D341Med (cell line): ENCODE results near the gene PCSK5.
"Not testable (repeated sequence)": the region's sequence is repeated elsewhere in the genome, so short reads cannot be mapped to it uniquely, and the experiment has no call there.

Experiments
- DNase-seq: peaks from one replicate; pipeline ENCODE4 v3.0.0; 2012; ENCODE audit warnings: low spot score

The PCSK5 gene

DNA sequence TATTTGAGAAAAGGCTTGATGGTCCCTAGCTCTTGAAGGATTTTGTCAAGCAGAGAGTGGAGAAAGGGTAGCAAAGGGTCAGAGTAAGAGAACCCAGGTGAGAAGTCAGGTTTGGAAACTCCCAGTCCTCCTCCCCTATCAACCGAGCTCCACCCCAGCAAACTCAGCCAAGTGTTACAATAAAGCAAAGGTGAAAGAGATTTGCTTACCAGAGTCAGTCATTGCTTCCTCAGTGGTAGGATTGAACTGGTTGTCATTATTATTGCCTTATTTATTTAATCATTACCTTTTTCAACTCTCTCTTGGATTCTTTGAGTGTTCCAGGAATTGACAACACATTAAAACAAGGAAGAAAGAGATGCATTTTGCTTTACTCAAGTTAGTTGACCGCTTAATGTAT lies 423.3 kb downstream of the PCSK5 start:
- DNase-seq, result no peak

GRCh38 chr9:76314321-76314720 lies 423.8 kb downstream of the PCSK5 start:
- no peak for DNase-seq

GRCh38 chr9:76316069-76316468 lies 425.6 kb downstream of the PCSK5 start:
- no peak for DNase-seq

GRCh38 chr9:76319466-76319865 lies 429.0 kb downstream of the PCSK5 start:
- not testable (repeated sequence) for DNase-seq

DNA sequence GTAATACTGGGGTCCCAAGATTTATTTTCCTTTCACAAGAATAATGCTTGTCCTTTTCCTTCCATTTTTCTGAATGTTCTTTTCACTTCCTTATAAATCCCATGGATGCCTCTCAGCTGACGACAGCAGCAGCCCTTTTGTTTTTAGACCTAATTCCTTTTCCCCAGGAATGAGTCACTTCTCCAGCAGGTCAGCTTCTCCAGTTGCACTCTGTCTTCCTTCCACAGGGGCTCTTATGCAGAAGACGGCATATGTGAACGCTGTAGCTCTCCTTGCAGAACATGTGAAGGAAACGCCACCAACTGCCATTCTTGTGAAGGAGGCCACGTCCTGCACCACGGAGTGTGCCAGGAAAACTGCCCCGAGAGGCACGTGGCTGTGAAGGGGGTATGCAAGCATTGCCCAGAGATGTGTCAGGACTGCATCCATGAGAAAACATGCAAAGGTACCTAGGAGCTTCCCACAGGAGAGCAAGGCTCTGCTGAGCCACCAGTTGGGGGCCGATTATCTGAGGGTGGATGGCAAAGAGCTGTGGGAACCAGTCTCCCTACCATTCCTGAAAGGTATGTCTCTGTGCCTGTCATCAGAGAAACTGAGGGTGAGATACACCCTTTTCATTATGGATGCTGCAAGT lies 430.8 kb downstream of the PCSK5 start:
- peak; percentile 35 for DNase-seq

GRCh38 chr9:76322810-76323209 lies 432.3 kb downstream of the PCSK5 start:
- no peak for DNase-seq

DNA sequence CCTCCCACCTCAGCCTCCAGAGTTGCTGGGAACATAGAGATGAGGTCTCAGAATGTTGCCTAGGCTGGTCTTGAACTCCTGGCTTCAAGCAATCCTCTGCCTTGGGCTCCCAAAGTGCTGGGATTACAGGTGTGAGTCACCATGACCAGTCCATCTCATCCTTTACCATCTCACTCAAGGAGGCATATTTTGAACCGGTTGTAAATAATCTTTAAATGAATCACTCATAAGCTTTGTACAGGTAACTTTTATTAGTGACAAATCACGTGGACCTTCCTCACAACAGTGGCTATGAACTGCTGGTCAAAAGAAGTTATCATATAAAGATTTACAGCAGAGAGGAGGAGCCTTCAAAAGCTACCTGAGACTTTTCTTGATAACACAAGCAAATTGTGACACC lies 433.0 kb downstream of the PCSK5 start:
- no peak for DNase-seq

GRCh38 chr9:76324030-76324429 lies 433.6 kb downstream of the PCSK5 start:
- DNase-seq, result not testable (repeated sequence)

DNA sequence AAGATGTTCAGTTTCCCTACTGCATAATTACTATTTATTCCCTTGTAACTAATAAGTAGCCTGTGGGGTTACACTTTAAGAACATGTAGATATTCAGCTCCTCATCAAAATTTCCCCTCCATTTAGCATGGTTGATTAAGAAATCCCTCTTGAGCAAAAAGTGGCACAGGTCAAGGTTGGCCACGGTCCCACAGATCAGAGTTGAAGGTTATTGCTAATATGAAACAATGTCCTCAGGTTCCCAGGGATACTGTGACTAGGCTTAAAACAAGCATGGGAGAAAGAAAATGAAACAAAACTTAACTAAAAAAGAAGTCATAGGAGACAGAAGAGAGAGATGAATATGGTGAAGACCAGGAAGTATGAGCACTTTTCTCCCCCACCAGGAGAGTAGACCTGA lies 439.6 kb downstream of the PCSK5 start:
- DNase-seq, result no peak

- DNase-seq, result no peak
Measured at GRCh38 chr9:76333388-76333787, 442.9 kb downstream of the PCSK5 start.

GRCh38 chr9:76333964-76334363 lies 443.5 kb downstream of the PCSK5 start:
- no peak for DNase-seq

GRCh38 chr9:76336027-76336426 lies 445.6 kb downstream of the PCSK5 start:
- no peak for DNase-seq

GRCh38 chr9:76338418-76338817 lies 447.9 kb downstream of the PCSK5 start:
- DNase-seq, result no peak

DNA sequence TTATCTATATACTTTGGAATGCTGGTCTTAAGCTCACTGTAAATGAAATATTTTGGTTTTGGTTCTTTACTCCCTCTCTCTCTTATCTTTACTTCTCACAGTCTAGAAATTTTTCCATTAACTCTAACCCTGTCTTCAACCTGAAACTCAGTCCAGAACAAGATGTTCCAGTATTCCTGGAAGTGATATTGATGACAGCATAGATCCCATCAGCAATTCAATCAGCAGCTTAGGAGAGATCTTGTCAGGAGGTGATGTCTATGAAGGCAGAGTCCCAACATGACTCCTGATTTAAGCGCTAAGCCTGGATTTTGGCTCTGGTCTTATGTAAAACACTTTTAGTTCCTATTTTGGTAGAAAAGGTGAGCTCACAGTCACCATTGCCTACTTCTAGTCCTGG lies 451.1 kb downstream of the PCSK5 start:
- DNase-seq, result no peak

DNA sequence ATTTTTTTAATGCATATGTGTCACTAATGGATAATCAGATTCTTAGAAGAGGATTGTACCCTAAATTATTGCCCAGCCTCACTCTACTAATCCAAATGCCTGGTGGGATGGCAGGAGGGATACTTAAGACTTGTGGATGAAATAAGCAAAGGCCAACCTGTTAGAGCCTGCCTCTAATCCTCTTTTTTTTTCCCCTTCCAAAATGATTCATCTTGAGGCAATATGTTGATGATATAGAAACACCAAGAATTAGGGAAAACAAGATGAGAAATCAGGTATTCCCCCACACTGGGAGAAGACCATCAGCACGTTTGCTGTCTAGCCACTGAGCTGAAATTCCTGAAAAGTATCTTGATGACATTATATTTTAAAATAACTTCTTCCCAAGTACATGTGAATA lies 451.7 kb downstream of the PCSK5 start:
- DNase-seq, result no peak

DNA sequence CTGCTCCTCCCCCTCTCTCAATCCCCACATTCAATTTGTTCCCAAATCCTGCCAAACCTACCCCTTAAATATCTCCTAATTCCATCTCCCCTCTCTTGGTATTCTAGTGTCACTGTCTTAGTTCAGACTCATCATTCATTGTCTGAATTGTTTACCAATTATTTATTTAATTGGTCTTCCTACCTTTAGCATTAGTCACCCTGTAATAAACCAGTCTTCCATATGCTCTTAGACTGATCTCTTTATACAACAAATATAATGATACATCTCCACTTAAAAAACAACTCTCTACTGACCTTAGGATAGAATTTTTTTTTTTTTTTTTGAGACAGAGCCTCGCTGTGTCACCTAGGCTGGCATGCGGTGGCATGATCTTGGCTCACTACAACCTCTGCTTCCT lies 452.4 kb downstream of the PCSK5 start:
- DNase-seq, result no peak

- DNase-seq, result no peak
Measured at GRCh38 chr9:76349865-76350264, 459.4 kb downstream of the PCSK5 start.

GRCh38 chr9:76351006-76351405 lies 460.5 kb downstream of the PCSK5 start:
- DNase-seq, result no peak

DNA sequence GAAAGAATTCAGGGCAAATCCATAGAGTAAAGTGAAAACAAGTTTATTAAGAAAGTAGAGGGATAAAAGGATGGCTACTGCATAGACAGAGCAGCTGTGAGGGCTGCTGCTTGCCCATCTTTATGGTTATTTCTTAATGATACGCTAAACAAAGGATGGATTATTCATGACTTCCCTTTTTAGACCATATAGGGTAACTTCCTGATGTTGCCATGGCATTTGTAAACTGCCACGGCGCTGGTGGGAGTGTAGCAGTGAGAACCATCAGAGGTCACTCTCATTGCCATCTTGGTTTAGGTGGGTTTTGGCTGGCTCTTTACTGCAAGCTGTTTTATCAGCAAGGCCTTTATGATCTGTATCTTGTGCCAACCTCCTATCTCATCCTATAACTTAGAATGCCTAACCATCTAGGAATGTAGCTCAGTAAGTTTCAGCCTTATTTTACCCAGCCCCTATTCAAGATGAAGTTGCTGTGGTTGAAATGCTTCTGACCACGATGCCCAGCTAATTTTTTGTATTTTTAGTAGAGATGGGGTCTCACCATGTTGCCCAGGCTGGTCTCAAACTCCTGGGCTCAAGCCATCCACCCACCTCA lies 461.6 kb downstream of the PCSK5 start:
- no peak for DNase-seq

DNA sequence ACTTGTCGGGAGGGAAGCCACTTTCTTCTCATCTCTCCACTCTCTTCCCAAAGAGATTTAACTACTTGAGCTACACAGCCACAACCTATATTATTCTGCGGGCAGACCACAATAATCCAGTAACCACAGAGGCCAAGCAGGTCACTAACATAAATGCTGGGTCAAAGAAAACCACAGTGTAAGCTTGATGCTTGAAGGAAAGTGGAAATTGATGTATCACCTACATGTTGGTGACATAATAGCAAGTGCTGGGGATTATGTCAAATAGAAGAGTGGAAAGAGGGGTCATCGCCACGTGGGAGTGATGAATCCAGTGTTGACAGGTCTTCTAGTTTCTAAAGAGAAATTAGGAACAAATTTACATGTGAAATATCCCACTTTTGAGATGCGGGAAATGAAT lies 462.8 kb downstream of the PCSK5 start:
- DNase-seq, result no peak

GRCh38 chr9:76354221-76354620 lies 463.7 kb downstream of the PCSK5 start:
- DNase-seq, result no peak

GRCh38 chr9:76355886-76356285 lies 465.4 kb downstream of the PCSK5 start:
- DNase-seq, result no peak

DNA sequence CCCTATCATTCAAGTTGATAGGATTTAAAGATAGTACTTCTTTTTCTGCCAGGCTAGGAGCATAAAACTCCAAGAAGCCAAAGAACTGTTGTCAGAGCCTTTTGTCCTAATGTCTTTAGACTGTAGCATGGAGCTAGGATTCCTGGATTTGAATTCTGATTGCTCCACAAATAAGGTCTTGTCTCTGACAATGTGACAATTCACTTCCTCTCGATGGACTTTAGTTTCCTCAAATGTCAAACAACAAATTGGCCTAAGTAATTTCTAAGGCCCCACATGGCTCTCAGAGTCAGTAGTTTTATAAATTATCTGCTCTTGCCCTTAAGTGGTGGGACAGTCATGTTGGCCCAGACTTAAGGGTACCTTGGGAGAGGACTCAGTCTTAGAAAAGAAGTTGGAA lies 467.1 kb downstream of the PCSK5 start:
- DNase-seq, result no peak

DNA sequence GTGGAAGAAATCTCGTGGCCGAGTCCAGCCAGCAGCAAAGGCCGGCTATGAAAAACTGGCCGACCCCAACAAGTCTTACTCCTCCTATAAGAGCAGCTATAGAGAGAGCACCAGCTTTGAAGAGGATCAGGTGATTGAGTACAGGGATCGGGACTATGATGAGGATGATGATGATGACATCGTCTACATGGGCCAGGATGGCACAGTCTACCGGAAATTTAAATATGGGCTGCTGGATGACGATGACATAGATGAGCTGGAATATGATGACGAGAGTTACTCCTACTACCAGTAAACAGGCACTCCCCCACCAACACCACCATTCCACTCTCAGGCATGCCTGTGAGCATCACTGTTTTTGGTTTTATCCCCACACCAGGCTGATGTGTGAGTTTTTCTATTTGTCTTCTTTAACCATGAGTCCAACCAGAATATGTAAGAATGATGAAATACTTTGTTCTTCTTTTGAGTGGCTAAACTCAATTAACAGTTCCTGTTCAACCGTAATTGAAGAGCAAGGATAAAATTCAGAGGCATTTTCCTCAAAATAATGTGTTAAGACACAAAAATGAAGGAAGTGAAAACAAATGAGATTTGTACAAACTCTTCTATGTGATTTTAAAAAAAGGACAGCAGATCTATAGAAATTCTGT lies 468.3 kb downstream of the PCSK5 start:
- no peak for DNase-seq
